Fibroblast of skin of back (primary cell): ENCODE data around the gene SRF. TPM values are rescaled to one million over a fixed set of nuclear protein-coding genes. Genes with fewer than 3 reads are reported as not detected.
A peak's percentile ranks its signal among the peaks of the same experiment; 100 is the strongest.
"Not testable (repeated sequence)": the region's sequence is repeated elsewhere in the genome, so short reads cannot be mapped to it uniquely, and the experiment has no call there.

Source experiments
- DNase-seq: peaks from one replicate; pipeline ENCODE4 v3.0.0-alpha.2; 2013
- polyA plus RNA-seq, 2 experiments: library from polyadenylated mRNA; unstranded; fragments of 120-200 nt; gene quantifications; one replicate each; pipeline ENCODE4 v1.2.1, GENCODE V29; 2013; ENCODE audit not compliant: insufficient read length in 2 of 2

Gene SRF
- 64.0 TPM for polyA plus RNA-seq (2013, experiment 1 of 2; ENCODE audit: insufficient read length)
- 81.2 TPM for polyA plus RNA-seq (2013, experiment 2 of 2; ENCODE audit: insufficient read length)

DNA sequence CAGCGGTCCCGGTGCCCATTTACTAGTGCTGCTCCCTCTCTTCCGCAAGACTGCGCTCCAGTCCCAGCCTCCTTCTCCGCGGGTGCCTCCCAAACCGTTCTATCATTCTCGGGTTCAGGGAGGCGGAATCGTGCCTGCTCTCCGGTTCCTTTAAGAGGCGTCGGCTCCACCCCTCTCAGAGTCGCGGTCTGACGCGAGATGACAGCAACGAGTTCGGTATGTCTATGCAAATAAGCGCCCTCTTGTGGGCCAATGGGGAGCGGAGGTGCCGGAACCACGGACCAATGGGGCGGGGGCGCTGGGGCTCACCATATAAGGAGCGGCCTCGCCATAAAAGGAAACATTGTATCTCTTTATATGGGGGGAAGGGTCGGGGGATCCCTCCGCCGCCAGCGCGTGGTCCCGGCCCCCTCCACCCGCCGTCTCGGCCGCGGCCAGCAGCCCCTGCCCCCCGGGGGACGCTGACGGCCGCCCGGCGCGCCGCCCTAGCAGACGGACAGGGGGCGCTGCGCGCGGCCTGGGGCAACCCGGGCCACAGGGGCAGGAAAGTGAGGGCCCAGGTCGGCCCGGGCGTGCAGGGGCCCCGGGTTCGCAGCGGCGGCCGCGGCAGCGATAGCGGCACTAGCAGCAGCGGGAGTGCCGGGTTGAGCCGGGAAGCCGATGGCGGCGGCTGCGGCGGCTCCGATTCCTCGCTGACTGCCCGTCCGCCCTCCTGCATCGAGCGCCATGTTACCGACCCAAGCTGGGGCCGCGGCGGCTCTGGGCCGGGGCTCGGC lies at the start of gene SRF:
TSS of gene SRF (plus strand) at position 339 of the 776 bp plus-strand sequence. CDS start at position 727, 388 bp downstream.
- DNase-seq = peak; percentile 99

DNA sequence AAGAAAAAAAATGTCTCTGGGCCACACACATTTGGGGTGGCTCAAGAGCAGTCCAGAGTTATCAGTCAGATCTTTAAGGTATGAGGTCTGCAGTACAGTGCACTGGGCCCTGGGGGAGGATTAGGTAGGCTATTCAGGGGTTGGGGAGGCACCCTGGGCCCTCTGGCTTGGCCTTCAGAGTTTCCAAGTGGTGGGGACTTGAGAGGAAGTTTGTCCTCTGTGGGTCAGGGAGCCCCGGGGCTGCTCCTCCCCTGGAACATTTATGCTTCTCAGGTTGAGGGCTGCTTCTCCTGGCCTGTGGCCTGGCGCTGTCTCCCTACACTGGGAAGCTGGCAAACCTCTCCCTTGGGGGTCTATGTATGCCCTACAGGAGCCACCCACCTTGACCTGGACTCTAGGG lies 48.9 kb upstream of the SRF start:
- DNase-seq = no peak

DNA sequence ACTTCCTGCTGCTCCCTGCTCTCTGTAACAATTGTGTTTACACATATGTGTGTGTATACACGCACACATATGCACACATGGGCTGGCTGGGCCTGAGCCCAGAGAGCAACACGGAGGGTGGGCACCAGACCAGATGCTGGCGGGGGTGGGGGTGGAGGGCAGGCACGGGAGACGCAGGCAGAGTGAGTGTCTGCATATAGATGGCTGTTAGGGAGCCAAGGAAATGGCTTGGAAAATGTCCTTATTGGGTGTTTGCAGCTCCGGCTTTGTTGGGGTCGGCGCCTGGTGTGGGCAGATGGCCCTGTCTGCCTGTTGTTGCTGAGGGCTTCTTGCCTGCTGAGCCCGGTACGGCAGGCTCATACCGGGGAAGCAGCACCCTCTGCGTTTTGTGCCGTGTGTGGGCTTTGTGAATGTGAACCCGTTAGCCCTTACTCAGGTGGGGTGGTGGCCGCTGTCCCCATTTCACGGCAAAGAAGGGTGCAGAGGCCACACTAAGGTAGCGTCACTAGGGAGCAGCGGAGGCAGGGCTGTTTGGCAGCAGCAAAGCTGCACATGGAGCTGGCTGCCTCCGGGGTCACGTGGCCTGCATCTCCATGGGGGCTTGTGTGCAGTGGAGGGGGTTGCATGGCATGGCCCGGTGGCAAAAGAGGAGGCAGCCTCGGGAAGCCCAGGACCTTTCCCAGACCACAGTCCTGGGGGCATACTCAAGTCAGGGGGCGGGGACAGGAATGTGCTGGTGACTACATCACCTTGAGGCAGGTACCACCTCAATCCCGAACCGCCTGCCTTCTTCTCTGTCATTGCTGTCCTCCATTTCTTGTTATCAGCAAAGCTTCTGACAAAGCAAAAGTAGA lies 47.4 kb upstream of the SRF start:
- peak; percentile 33 for DNase-seq

DNA sequence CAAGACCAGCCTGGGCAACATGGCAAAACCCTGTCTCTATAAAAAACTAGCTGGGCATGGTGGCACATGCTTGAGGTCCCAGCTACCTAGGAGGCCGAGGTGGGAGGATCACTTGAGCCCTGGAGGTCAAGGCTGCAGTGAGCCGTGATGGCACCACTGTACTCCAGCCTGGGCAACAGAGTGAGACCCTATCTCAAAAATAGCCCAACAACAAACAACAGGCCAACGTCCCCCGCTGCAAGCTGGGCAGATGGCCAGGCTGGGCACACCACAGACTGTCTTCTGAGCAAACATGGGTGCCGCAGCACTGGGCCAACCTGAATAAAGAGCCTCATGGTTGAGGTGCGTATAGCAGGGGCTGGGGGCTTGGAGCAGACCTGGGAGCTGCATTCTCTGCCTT lies 46.6 kb upstream of the SRF start:
- no peak for DNase-seq

DNA sequence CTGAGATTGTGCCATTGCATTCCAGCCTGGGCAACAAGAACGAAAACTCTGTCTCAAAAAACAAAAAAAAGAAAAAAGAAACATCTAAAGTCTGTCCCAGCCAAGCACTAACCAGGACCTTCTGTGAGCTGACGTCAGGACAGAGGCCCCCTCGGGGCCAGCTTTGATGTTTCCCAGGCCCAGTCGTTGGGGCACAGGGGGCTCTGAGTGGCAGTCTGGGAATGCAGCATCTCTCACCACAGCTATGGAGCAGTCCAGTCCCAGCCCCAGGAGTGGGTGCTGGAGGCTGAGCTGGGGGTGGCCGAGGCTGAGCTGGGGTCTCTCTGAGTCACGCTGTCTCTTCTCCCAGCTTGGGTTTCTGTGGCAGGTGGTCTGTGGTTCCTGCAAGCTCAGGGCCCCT lies 46.0 kb upstream of the SRF start:
- peak; percentile 98 for DNase-seq

DNA sequence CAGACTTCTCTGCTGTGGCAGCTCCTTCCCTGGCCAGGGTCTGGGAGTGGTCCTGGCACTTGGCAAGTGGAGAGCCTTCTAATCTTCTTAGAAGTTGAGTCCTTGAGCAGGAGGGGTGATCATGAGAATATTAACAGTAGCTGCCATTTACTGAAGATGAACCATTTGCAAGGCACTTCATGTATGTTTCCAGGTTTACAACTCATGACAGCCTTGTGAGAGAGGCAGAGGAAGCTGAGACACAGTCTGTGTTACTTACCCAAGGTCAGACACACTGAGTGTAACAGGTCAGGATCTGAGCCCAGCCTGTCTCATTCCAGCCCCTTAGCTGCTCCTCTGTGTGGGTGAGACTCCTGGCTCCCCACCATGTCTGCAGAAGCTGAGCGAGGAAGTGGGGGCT lies 45.5 kb upstream of the SRF start:
- peak; percentile 48 for DNase-seq

DNA sequence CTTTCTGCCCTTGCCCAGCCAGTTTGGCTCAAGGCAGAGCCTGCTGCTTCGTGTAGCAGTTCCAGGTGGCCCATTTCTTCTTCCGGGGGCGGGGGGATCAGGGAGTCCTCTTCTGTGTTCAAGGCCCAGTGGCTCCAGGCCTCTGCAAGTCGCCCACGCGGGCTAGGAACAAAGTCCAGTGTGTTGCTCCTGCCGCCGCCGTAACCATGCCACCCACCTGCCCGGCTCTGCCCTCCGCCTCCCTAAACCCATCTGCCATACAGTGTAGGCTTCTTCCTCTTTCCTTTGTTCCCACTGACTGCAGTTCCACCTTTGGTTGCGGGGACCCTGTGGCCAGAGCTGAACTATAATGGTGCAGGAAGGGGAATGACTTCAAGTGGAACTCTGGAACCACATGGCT lies 43.9 kb upstream of the SRF start:
- DNase-seq = no peak

DNA sequence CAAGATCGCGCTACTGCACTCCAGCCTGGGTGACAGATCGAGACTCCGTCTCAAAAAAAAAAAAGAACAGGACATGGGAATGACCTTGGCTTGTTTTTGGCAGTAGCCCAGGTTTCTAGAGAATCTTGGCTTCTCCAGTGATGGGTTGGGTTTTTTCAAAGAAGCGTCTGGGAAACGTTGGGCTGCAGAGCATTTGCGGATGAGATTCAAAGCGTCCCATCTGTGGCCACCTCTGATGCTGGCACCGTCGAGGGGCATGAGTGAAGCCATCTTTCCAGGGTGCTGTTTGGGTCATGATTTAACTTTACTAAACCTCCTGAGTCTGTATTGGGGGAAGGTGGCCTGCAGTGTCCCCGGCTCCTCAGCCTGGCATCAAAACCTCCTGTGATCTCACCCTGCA lies 43.2 kb upstream of the SRF start:
- DNase-seq = peak; percentile 64

DNA sequence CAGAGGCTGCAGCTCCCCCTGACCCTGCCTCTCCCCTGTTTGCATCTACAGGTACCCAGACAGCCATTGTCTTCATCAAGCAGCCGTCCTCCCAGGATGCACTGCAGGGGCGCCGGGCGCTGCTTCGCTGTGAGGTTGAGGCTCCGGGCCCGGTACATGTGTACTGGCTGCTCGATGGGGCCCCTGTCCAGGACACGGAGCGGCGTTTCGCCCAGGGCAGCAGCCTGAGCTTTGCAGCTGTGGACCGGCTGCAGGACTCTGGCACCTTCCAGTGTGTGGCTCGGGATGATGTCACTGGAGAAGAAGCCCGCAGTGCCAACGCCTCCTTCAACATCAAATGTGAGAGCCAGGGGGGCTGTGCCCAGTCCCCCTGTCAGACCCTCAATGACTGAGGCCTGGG lies 42.1 kb upstream of the SRF start:
- DNase-seq = no peak

DNA sequence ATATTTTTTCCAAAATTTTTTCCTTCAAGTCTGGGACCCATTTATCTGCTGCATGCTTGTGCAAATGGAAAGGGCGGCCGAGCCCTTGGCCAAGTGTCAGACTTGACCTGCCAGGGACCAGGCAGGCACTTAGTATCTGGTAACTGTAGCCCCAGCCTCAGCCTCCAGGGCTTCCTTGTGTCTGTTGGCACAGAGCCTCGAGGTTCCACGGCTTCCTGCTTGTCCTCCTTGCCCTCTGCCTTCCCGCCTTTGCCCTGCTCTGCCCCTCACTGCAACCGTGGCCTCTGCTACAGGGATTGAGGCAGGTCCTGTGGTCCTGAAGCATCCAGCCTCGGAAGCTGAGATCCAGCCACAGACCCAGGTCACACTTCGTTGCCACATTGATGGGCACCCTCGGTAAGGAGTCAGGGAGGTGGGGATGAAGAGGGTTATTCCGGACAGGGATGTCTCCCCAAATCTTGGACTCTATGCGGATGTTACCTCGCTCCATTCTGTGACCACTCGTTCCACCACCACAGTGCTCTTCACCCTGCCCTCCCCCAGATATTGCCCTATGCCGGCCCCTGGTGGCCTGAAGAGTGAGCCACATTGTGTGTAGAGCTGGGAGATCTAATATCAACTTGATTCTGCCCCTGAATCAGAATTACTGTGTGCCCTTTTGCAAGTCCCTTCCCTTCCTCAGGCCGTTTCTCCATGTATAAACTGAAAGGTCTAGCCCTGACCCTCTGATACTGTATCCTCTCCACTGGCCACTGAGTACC lies 41.5 kb upstream of the SRF start:
- DNase-seq = peak; percentile 63

DNA sequence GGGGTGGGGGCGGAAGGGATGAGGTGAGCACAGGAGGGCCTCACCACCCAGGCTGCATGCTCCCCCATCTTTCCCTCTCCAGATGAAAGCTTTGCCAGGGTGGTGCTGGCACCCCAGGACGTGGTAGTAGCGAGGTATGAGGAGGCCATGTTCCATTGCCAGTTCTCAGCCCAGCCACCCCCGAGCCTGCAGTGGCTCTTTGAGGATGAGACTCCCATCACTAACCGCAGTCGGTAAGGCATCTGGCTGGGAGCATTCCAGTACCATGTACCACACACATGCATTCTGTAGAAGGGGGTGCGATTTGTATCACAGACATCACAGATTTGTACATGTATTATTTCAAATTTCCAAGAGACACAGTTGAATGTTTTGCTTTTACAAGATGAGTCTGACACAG lies 40.6 kb upstream of the SRF start:
- DNase-seq = no peak

DNA sequence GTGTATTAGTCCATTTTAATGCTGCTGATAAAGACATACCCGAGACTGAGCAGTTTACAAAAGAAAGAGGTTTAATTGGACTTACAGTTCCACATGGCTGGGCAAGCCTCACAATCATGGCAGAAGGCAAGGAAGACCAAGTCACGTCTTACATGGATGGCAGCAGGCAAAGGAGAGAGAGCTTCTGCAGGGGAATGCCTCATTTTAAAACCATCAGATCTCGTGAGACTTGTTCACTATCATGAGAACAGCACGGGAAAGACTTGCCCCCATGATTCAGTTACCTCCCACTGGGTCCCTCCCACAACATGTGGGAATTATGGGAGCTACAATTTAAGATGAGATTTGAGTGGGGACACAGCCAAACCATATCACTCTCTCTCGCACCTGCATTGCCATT lies 39.7 kb upstream of the SRF start:
- not testable (repeated sequence) for DNase-seq

DNA sequence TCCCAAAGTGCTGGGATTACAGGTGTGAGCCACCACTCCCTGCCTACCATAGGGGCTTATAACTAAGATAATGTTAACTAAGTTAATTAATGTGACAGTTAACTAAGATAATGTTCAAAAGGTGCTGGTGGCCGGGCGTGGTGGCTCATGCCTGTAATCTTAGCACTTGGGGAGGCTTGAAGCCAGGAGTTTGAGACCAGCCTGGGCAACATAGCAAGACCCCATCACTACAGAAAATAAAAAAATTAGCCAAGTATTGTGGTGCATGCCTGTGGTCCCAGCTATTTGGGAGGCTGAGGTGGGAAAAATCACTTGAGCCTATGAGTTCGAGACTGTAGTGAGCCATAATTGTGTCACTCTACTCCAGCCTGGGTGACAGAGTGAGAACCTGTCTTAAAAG lies 32.8 kb upstream of the SRF start:
- no peak for DNase-seq

DNA sequence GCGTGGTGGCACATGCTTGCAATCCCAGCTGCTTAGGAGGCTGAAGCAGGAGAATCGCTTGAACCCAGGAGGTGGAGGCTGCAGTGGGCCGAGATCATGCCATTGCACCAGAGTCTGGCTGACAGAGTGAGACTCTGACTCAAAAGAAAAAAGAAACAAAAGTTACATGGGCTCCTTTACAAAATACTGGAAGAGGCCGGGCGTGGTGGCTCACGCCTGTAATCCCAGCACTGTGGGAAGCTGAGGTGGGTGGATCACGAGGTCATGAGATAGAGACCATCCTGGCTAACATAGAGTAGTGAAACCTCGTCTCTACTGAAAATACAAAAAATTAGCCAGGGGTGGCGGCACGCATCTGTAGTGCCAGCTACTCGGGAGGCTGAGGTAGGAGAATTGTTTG lies 31.1 kb upstream of the SRF start:
- DNase-seq = not testable (repeated sequence)

DNA sequence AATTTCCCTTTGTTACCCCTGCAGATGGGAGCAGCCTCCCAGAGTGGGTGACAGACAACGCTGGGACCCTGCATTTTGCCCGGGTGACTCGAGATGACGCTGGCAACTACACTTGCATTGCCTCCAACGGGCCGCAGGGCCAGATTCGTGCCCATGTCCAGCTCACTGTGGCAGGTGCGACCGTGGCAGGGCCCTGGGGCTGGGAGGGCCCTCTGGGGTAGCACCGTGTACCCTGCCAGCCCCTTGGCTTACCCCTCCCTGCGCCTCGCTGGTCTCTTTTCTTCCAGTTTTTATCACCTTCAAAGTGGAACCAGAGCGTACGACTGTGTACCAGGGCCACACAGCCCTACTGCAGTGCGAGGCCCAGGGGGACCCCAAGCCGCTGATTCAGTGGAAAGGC lies 29.4 kb upstream of the SRF start:
- DNase-seq = no peak

DNA sequence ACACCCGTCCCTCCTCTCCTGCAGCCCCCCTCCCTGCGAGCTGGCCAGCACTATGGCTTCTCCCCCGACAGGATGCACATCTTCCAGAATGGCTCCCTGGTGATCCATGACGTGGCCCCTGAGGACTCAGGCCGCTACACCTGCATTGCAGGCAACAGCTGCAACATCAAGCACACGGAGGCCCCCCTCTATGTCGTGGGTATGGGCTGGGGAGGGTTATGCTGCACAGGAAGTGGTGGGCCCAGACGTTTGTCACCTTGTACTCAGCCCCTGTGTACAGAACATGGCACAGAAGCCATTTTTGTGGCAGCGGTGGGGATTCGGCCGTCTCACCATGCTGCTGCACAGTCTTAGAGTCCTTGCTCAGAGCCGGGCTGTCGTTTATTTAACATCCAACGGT lies 29.0 kb upstream of the SRF start:
- no peak for DNase-seq

DNA sequence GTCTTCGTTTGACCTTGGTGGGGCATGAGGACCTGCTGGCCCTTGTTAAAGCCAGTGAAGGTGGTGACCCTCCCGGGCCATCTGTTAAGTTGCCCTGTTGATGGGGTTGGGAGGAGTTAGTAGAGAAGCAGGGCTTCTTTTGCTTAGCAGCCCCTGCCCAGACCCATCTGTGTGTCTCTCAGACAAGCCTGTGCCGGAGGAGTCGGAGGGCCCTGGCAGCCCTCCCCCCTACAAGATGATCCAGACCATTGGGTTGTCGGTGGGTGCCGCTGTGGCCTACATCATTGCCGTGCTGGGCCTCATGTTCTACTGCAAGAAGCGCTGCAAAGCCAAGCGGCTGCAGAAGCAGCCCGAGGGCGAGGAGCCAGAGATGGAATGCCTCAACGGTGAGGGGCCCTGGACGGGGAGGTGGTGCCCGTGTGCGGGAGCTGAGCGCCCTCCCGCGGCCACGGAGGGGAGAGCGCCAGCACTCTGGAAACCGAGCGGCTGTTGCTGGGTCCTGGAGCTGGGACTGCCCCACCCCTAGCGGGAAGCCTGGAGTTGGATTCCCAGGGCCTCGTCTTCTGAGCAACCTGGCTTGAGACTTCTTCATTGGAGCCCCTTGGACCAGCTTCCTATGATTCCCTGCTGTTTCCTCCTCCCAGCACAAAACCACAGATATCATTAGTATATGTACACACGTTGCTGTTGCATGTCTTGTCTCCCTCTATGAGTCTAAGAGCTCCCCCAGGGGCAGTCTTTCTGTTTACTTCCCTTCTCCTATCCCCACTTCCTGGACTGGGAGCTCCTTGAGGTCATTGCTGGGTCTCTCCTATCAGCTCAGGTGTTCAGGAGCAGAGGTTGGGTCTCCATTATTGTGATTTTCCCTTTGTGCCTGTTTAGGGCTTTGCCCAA lies 27.6 kb upstream of the SRF start:
- DNase-seq = peak; percentile 88

DNA sequence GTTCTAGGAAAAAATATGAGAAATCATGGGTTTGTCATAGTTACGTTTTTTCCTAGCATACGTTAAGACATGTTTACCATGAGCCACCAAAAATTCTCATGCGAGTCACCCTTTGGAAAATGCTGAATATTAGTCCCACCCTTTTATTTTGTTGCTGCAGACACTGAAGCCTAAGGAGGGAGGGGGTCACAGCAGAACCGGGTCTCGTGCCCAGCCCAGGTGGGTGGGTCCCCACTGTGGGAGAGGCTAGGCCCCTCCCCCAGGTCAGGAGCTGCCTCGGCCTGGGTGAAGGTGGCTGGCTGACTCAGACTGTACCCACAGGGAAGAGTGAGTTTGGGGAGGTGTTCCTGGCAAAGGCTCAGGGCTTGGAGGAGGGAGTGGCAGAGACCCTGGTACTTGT lies 26.2 kb upstream of the SRF start:
- DNase-seq = peak; percentile 34

DNA sequence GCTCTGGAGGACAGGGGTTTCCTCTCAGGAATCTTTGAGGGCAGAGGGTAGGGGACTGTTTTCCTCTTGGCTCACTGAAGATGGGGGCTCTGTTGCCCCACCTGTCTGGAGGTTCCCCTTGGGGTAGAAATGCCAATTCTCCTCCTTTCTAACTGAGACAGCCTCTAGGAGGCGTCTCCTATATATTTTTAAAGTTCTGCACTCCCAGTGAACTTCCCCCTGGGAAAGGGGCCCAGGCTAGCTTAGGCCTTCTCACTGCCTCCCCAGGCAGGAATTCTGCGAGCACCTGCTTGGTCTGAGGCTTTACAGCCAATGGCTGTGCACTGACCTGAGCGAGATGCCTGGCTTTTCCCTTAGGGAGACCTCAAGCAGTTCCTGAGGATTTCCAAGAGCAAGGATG lies 24.8 kb upstream of the SRF start:
- no peak for DNase-seq

DNA sequence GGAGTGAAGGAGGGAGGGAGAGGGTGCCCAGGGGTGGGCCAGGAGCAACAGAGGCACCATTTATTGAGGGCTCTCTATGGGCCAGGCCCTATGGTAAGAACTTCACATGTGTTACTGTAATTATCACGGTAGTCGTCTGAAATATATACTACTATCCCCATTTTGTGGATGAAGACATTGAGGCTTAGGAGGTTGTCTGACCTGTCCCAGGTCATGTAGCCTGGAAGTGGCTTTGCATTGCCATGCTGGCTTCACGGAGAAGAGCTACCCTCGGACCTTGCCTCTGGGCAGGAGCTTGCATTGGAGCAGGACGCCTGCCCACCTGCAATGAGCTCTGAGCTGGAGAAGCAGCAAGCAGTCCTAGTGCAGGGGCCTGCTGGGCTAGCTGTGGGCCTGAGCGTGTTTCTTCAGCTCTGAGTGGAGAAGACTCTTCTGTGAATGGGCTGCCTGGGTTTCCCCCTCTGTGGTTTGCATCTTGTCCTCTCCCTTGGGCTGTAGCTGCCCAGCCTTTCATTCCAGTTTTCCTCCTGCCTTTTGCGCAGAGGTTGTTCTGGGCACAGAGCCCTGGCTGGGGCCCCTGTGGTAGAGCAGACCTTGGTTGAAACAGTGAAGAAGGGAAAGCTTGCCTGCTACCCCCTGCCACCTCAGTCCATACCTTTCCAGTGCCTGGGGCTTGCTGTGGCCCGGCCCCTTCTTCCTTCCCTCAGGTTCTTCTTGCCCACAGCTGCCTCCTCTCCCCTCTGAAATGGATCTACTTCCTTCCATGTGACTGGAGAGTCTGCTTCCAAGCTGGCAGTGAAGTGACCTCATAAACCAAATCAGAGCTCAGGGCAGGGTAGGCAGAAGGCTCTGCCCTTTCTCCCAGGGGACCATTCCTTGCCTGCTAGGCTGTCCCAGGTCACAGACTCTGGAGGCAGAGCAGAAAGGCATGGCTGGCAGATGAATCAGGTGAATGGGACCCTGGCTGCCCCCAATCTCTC lies 24.1 kb upstream of the SRF start:
- no peak for DNase-seq
